Ramos (cell line): ENCODE data around the gene NSD1.
"Not testable (repeated sequence)": the region's sequence is repeated elsewhere in the genome, so short reads cannot be mapped to it uniquely, and the experiment has no call there.

Experiments
- in situ Hi-C: fragments of 300-500 bp; cut with MboI; formaldehyde crosslinking; loops from one replicate; pipeline ENCODE4 v1.14.3; 2022; ENCODE audit warnings: low sequenced_read_pairs; ENCODE audit not compliant: unreplicated experiment

NSD1 gene

GRCh38 chr5:177212242-177212641 lies 78.7 kb downstream of the NSD1 start:
- in situ Hi-C loops, result no loop called here

- in situ Hi-C loops, result no loop called here
These were observed 87.0 kb downstream of the NSD1 start for GRCh38 chr5:177220576-177220975.

DNA sequence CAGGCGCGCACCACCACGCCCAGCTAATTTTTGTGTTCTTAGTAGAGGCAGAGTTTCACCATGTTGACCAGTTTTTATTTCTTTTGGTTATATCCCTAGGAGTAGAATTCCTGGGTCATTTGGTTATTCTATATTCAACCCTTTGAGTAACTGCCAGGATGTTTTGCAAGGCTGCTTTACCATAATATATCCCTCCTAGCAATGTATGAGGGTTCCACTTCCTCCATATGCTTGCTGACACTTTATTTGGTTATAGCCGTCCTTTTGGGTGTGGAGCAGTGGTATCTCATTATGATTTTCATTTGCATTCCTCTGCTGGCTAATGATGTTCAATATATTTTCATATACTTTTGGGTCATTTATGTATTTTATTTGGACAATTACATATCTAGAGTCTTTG lies 88.7 kb downstream of the NSD1 start:
- in situ Hi-C loops, result no loop called here

DNA sequence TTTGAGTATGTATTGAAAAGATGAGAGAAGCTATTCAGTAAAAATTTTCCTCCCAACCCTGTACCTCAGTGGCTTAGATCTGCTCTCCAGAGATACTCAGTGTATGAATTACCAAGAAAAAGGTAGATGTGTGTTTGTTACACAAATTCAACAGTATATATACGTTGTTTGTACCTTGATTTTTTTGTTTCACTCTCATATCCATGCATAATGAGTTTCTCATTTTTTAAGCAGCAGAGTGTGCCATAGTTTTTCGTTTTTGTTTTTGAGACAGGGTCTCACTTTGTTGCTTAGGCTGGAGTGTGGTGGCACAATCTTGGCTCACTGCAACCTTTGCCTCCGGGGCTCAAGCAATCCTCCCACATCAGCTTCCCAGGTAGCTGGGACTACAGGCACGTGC lies 92.2 kb downstream of the NSD1 start:
- in situ Hi-C loops, result no loop called here

DNA sequence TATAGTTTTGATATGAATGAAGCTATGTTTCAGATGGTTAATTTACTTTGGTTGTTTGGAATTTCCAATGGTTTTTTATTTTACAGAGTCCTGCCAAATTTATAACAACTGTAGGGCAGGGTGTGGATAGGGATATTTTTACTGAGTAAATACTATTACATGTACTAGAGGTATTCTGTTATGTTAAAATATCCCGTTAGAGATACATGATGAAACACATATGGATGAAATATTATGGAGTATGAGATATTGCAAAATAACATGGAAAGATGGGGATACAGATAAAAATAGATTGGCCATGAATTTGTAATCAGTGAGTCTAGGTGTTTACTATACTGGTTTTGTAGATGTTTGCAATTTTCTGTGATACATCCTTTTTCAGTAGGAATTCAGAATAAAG lies 93.3 kb downstream of the NSD1 start:
- in situ Hi-C loops, result no loop called here

- in situ Hi-C loops, result no loop called here
These were observed 95.2 kb downstream of the NSD1 start for GRCh38 chr5:177228751-177229150.

- in situ Hi-C loops, result no loop called here
These were observed 97.1 kb downstream of the NSD1 start for GRCh38 chr5:177230660-177231059.

DNA sequence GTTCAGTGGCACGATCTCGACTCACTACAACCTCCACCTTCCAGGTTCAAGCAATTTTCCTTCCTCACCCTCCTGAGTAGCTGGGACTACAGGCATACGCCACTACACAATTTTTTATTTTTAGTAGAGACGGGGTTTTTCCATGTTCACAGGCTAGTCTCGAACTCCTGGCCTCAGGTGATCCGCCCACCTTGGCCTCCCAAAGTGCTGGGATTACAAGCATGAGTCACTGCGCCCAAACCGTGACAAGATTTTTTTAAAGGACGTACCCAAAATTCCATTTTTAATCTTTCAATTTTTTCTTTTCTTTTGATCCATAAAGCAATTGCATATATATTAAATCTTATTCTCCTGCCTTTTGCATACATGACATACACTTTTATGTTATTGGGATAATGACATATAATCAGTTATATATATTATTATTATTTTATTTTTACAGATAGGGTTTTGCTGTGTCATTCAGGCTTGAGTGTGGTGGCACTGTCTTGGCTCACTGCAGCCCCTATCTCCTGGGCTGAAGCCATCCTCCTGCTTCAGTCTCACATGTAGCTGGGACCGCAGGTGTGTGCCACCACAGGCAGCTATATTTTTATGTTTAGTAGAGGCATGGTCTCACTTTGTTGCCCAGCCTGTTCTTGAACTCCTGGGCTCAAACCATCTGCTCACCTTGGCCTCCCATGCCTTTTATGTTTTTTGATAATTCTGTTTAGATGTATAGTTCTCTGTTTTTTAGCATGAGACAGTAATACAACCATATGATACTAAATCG lies 98.1 kb downstream of the NSD1 start:
- in situ Hi-C loops, result no loop called here

- in situ Hi-C loops, result no loop called here
These were observed 98.8 kb downstream of the NSD1 start for GRCh38 chr5:177232358-177232757.

- in situ Hi-C loops, result no loop called here
These were observed 99.2 kb downstream of the NSD1 start for GRCh38 chr5:177232761-177233160.

DNA sequence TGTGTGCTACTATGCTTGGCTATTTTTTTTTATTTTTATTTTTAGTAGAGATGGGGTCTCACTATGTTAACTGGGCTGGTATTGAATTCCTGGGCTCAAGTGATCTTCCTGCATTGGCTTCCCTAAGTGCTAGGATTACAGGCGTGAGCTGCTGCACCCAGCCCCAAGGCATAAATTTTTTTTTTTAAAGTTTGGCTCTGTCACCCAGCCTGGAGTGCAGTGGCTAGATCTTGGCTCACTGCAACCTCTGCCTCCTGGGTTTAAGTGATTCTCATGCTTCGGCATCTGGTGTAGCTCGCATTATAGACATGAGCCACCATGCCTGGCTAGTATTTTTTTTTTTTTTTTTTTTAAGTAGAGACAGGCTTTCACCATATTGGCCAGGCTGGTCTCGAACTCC lies 99.6 kb downstream of the NSD1 start:
- in situ Hi-C loops, result no loop called here

- in situ Hi-C loops, result no loop called here
These were observed 100.2 kb downstream of the NSD1 start for GRCh38 chr5:177233802-177234201.

- in situ Hi-C loops, result no loop called here
These were observed 101.3 kb downstream of the NSD1 start for GRCh38 chr5:177234841-177235240.

- in situ Hi-C loops, result no loop called here
These were observed 108.2 kb downstream of the NSD1 start for GRCh38 chr5:177241768-177242167.

DNA sequence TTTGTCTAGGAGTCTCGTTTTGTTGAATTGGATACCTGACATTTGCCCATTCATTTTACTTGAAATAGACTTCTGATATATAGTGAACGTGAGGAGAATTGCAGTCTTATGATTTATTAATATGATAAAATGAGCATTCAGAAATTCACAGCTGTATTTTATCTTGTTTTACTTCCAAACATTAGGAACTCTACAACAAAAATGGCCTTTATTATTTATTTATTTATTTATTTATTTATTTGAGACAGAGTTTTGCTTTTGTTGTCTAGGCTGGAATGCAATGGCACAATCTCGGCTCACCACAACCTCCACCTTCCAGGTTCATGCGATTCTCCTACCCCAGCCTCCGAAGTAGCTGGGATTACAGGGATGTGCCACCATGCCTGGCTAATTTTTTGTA lies 108.7 kb downstream of the NSD1 start:
- in situ Hi-C loops, result no loop called here

DNA sequence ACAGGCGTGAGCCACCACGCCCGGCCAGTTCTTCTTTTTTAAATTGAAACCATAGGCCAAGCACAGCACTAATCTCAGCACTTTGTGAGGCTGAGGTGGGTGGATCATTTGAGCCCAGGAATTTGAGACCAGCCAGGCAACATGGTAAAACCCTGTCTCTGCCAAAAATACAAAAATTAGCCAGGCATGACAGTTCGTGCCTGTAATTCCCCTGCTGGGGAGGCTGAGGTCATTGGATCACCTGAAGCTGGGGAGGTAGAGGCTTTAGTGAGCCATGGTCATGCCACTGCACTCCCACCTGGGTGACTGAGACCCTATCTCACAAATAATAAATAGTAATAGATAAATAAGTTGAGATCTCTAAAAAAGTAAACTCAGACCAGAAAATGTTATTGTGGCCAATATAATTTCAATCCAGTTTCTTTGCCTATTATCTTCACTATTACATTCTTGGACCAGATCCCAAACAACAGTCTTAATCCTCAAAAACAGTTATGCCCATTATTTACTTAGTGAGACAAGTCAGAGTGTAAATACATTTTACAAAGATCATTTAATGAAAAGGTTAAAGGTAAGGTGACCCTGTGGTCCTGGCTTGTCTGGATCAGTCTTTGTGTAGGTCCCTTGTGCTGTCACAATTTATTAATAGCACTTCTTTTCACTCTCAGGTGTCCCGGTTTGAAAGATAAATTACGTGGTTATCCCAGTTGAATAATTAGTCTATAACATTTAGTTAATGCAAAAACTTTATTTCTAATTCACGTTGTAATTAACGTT lies 116.4 kb downstream of the NSD1 start:
- in situ Hi-C loops, result no loop called here

DNA sequence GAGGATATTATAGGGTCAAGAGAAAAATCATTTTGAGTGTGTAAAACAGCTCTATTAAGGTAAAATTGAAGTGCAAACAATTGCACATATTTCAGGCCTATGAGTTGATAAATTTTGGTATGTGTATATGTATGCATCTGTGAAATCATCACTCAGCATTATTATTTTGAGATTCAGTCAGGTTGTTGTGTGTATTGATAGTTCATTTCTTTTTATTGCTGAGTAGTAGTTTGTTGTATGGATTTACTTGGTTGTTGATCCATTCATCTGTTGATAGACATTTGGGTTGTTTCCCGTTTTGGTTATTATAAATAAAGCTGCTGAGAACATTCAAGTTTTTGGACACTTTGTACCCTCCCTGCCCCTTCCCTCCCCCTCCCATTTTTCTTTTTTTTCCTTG lies 119.7 kb downstream of the NSD1 start:
- in situ Hi-C loops, result no loop called here

DNA sequence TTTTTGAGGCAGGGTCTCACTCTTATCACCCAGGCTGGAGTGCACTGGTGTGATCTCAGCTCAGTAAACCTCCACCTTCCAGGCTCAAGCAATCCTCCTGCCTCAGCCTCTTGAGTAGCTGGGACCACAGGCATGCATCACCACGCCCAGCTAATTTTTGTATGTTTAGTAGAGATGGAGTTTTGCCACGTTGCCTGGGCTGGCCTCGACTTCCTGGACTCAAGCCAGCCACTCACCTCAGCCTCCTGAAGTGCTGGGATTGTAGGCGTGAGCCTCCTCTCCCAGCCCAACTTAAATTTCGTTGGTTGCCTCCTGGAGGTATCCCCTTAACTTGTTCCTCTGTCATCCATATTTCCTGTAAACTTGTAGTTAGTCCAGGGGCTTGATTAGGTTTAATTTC lies 122.7 kb downstream of the NSD1 start:
- in situ Hi-C loops, result no loop called here

DNA sequence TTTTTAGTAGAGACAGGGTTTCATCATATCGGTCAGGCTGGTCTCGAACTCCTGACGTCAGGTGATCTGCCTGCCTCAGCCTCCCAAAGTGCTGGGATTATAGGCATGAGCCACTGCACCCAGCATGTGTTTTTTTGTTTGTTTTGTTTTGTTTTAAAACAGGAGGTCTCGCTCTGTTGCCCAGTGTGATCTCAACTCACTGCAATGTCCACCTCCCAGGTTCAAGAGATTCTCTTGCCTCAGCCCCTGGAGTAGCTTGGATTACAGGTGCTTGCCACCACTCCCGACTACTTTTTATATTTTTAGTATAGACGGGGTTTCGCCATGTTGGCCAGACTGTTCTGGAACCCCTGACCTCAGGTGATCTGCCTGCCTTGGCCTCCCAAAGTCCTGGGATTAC lies 125.1 kb downstream of the NSD1 start:
- in situ Hi-C loops, result not testable (repeated sequence)

GRCh38 chr5:177260961-177261360 lies 127.4 kb downstream of the NSD1 start:
- in situ Hi-C loops, result no loop called here

- in situ Hi-C loops, result no loop called here
These were observed 127.9 kb downstream of the NSD1 start for GRCh38 chr5:177261510-177261909.

- in situ Hi-C loops, result no loop called here
These were observed 130.6 kb downstream of the NSD1 start for GRCh38 chr5:177264178-177264577.
